Coronary artery (tissue), 2 donors: ENCODE results near the gene TMC6.

Experiments
- DNase-seq: peaks from one replicate; pipeline ENCODE4 v3.0.0-alpha.2; 2017; ENCODE audit warnings: low spot score
- H3K27ac ChIP-seq, 2 donors: fragments of 200-600 bp; sonication (generic); one replicate each; pipeline ENCODE4 v1.5.1; 2016 to 2019
- H3K4me3 ChIP-seq: fragments of 200-600 bp; sonication (generic); 2 replicates; pipeline ENCODE4 v1.5.1; 2016; ENCODE audit warnings: mild to moderate bottlenecking, moderate library complexity
- CTCF ChIP-seq: fragments of 200-600 bp; sonication (generic); IDR thresholded peaks from one replicate; pipeline ENCODE4 v1.5.1; 2019; ENCODE audit warnings: antibody characterized with exemption

Gene TMC6

GRCh38 chr17:78127239-78127887, 1.2 kb downstream of the TMC6 start:
- peak overlapping the region in 1 of 2 donors; percentile 81 for H3K27ac ChIP-seq
- H3K4me3 ChIP-seq, result peak overlapping the region; percentile 77
- TF ChIP-seq CTCF, result no peak
- DNase-seq, result no peak

GRCh38 chr17:78126895-78127238, 1.7 kb downstream of the TMC6 start:
- no peak for DNase-seq
- H3K27ac ChIP-seq, result peak overlapping the region in 1 of 2 donors; percentile 81
- TF ChIP-seq CTCF, result no peak
- H3K4me3 ChIP-seq, result peak overlapping the region; percentile 77

- Histone ChIP-seq H3K4me3 (peak overlapping the region; percentile 21), H3K27ac (peak overlapping the region in 1 of 2 donors; percentile 81)
- TF ChIP-seq CTCF, result no peak
- DNase-seq, result no peak
Measured at GRCh38 chr17:78125976-78126894, 2.3 kb downstream of the TMC6 start.

- Histone ChIP-seq H3K4me3 (peak overlapping the region; percentile 21), H3K27ac (peak overlapping the region in 1 of 2 donors; percentile 81)
- TF ChIP-seq CTCF, result no peak
- no peak for DNase-seq
Measured at GRCh38 chr17:78125138-78125913, 3.2 kb downstream of the TMC6 start.

GRCh38 chr17:78124836-78125137, 3.8 kb downstream of the TMC6 start:
- Histone ChIP-seq H3K4me3 (no peak overlapping the region), H3K27ac (peak overlapping the region in 1 of 2 donors; percentile 81)
- TF ChIP-seq CTCF, result no peak
- DNase-seq, result no peak

- Histone ChIP-seq H3K4me3 (no peak overlapping the region), H3K27ac (peak overlapping the region in 1 of 2 donors; percentile 81)
- DNase-seq, result no peak
- no peak for TF ChIP-seq CTCF
Measured at GRCh38 chr17:78124081-78124835, 4.3 kb downstream of the TMC6 start.
